Suprapubic skin (tissue), 3 donors: ENCODE results near the gene RELN.

Source experiments
- POLR2A ChIP-seq, 2 donors: fragments of 450-650 bp; IDR thresholded peaks; one replicate each; pipeline ENCODE4 v1.6.1; 2017; ENCODE audit warnings: antibody characterized with exemption in 2 of 2, mild to moderate bottlenecking in 2 of 2, moderate library complexity in 2 of 2
- TF ChIP-seq, protein P1 (sequence below), 2 donors: fragments of 200-600 bp in 1 of 2; fragments of 450-650 bp in 1 of 2; sonication (generic) in 1 of 2; IDR thresholded peaks; one replicate each; pipeline ENCODE4 v1.5.1; 2016 to 2019; ENCODE audit warnings: antibody characterized with exemption in 2 of 2, mild to moderate bottlenecking in 1 of 2, moderate library complexity in 1 of 2

DNA sequence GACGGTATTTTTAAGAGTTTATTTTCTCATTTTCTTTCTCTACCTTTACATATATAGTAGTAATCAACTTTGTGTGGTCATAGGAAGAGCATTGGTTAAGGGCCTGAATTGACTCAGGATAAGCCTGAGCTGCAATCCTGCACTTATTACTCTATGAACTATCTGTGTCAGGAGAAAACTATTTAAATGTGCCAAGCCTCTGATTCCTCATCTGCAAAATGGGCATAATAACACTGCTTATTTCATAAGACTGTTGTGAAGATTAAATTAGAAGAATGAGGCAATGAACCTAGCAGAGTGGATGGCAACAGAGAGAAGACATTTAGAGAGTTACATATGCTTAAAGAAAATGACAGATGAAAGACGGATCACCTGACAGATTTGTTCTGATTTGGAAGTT lies 175.5 kb downstream of the RELN start:
- TF ChIP-seq, protein P1, sequence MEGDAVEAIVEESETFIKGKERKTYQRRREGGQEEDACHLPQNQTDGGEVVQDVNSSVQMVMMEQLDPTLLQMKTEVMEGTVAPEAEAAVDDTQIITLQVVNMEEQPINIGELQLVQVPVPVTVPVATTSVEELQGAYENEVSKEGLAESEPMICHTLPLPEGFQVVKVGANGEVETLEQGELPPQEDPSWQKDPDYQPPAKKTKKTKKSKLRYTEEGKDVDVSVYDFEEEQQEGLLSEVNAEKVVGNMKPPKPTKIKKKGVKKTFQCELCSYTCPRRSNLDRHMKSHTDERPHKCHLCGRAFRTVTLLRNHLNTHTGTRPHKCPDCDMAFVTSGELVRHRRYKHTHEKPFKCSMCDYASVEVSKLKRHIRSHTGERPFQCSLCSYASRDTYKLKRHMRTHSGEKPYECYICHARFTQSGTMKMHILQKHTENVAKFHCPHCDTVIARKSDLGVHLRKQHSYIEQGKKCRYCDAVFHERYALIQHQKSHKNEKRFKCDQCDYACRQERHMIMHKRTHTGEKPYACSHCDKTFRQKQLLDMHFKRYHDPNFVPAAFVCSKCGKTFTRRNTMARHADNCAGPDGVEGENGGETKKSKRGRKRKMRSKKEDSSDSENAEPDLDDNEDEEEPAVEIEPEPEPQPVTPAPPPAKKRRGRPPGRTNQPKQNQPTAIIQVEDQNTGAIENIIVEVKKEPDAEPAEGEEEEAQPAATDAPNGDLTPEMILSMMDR (IDR thresholded peaks at IDR 0.05): no peak
- TF ChIP-seq POLR2A (IDR thresholded peaks at IDR 0.05): no peak
